ENCODE measurements around the gene CABP4.
A peak's percentile ranks its signal among the peaks of the same experiment; 100 is the strongest.
"Not testable (repeated sequence)": the region's sequence is repeated elsewhere in the genome, so short reads cannot be mapped to it uniquely, and the experiment has no call there.

Gene CABP4

DNA sequence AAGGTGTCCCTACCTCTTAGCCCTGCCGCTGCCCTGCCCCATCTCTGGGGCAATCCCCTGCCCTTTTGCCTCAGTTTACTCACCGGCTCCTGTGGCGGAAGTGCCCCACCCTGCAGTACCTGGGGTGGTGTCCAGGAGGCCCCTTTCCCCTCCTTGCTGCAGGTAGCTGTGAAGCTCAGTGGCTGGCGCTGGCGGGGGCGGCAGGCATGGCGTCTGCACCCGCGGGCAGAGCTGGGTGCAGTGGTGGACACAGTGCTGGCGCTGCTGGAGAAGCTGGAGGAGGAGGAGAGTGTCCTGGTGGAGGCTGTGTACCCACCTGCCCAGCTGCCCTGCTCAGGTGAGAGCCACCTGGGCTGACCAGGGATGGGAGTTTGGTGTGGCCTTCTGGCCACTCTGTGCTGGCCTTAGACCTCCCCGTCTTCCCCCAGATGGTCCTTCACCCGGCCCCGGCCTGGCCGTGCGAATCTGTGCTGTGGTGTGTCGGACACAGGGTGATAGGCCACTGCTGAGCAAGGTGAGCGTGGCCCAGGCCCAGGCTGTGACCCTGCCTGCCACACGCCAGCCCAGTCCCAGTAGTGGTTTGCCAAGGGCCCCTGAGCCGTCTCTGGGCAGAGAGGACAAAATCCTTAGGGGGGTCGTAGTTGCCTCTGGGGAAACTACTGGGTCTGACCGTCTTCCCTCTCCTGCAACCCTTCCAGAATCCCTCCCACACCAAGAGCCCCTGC lies 35.7 kb upstream of the CABP4 start:
- DNase-seq (ENCODE audit: low read depth), result no peak

DNA sequence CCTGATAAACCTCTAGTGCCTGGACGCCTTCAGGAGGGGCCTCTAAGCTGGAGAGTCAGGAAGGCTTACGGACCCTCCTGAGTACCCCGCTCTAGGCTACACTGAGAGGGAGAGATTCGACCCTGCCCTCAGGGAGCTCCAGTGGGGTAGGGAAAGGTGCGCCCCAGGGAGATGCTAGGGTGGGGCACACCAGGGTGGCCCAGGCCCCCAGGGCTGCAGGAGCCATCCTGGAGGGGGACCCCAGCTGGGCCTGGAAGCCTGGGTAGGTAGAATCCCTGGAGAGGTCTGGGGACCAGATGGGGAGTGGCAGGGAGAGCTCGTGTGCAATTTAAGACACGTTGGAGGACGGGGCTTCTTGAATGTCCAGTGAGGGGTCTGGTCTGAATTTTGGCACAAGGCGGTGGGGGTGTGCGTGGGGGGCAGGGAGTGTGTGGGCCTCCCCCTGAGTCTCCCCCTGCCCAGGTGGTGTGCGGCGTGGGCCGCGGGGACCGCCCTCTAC lies 35.0 kb upstream of the CABP4 start:
- DNase-seq (ENCODE audit: low read depth), result no peak

DNA sequence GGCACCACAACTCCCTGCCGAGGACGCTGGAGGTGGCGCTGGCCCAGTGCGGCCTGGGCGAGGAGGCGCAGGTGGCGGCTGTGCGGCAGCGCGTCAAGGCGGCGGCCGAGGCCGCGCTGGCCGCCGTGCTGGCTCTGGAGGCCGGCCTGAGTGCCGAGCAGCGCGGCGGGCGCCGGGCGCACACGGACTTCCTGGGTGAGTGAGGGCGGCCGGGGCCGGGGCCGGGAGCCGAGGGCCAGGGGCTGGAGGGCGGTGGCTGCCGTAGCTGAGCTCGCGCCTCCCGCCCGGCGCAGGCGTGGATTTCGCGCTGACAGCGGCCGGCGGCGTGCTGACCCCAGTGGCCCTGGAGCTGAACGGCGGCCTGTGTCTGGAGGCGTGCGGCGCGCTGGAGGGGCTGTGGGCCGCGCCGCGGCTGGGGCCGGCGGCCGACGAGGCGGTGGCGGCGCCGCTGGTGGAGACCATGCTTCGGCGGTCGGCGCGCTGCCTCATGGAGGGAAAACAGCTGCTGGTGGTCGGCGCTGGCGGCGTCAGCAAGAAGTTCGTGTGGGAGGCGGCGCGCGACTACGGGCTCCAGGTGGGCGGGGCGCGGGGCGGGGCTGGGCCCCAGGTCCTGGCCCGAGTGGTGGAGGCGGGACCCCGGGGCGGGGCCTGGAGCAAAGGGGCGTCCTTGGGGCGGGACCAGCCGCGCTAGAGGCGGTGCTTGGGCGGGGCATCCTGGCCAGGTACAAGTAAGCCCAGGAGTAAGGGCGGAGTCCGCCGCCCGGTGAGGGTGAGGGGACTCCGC lies 34.3 kb upstream of the CABP4 start:
- peak; percentile 90 for DNase-seq (ENCODE audit: low read depth)

DNA sequence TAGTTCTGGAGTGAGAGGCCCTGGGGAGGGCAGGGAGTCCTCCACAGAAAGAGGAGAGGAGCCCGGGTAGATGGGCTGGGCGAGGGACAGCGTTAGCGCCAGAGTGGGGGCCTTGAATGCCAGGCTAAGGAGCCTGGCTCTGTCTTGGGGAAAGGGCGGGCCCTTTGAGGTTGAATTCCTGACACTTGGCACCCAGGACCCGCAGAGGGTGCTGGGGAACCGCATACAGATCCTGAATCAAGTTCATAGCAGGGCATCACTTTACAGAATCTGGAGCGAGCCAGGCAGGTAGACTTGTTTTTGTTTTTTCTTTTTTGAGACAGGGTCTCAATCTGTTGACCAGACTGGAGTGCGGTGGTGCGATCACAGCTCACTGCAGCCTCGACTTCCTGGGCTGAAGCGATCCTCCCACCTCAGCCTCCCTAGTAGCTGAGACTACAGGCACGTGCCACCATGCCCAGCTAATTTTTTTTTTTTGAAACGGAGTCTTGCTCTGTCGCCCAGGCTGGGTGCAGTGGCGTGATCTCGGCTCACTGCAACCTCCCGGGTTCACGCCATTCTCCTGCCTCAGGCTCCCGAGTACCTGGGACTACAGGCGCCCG lies 33.6 kb upstream of the CABP4 start:
- no peak for DNase-seq (ENCODE audit: low read depth)

DNA sequence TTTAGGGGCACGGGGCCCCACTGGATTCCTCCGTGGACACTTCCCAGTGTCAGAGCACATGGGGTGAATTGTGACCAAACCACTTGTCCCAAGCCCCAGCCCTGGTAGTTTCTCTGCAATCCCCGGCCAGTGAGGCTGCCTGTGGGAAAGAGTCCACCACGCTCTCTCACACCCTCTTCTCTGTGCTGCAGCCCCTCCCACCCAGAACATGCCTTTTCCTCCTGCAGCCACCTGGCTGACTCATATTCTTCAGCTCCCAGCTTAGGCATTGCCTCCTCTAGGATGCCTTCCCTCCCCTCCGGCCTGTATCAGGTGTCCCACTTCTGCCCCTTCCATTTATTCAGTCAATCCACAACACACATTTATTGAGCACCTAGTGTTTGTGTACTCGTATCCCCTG lies 32.3 kb upstream of the CABP4 start:
- DNase-seq (ENCODE audit: low read depth), result no peak

DNA sequence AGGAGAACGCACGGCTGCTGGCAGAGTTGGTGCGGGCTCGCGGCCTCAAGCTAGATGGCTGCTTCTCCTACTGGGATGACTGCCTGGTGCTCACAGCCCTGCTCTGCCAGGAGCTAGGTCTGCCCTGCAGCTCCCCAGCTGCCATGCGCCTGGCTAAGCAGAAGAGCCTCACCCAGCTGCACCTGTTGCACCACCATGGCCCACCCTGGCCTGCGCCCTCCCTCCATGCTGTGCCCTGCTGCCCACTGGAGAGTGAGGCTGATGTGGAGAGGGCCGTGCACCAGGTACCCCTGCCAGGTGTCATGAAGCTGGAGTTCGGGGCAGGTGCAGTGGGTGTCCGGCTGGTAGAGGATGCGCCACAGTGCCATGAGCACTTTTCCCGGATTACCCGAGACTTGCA lies 31.7 kb upstream of the CABP4 start:
- no peak for DNase-seq (ENCODE audit: low read depth)

DNA sequence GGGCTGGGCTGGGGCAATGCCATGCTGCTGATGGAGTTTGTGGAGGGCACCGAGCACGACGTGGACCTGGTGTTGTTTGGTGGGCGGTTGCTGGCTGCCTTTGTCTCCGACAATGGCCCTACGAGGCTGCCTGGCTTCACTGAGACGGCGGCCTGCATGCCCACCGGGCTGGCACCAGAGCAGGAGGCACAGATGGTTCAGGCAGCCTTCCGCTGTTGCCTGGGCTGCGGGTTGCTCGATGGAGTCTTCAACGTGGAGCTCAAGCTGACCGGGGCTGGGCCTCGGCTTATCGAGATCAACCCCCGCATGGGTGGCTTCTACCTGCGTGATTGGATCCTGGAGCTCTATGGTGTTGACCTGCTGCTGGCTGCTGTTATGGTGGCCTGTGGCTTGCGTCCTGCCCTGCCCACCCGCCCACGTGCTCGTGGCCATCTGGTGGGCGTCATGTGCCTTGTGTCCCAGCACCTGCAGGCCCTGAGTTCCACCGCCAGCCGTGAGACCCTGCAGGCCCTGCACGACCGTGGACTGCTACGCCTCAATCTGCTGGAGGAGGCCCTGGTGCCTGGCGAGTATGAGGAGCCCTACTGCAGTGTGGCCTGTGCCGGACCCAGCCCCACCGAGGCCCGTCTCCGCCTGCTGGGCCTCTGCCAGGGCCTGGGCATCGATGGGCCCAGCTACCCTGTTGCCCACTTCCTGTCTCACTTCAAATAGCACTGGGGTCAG lies 31.1 kb upstream of the CABP4 start:
- no peak for DNase-seq (ENCODE audit: low read depth)

DNA sequence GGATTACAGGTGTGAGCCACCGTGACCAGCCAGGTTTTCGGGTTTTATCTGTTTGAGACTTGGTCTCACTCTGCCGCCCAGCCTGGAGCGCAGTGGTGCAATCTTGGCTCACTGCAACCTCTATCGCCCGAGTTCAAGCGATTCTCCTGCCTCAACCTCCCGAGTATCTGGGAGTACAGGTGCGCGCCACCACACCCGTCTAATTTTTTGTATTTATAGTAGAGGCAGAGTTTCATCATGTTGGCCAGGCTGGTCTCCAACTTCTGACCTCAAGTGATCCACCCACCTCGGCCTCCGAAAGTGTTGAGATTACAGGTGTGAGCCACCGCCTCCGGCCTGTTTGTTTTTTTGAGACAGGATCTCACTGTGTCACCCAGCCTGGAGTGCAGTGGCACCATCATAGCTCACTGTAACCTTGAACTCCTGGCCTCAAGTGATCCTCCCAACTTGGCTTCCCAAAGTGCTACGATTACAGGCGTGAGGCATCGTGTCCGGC lies 27.7 kb upstream of the CABP4 start:
- not testable (repeated sequence) for DNase-seq (ENCODE audit: low read depth)

DNA sequence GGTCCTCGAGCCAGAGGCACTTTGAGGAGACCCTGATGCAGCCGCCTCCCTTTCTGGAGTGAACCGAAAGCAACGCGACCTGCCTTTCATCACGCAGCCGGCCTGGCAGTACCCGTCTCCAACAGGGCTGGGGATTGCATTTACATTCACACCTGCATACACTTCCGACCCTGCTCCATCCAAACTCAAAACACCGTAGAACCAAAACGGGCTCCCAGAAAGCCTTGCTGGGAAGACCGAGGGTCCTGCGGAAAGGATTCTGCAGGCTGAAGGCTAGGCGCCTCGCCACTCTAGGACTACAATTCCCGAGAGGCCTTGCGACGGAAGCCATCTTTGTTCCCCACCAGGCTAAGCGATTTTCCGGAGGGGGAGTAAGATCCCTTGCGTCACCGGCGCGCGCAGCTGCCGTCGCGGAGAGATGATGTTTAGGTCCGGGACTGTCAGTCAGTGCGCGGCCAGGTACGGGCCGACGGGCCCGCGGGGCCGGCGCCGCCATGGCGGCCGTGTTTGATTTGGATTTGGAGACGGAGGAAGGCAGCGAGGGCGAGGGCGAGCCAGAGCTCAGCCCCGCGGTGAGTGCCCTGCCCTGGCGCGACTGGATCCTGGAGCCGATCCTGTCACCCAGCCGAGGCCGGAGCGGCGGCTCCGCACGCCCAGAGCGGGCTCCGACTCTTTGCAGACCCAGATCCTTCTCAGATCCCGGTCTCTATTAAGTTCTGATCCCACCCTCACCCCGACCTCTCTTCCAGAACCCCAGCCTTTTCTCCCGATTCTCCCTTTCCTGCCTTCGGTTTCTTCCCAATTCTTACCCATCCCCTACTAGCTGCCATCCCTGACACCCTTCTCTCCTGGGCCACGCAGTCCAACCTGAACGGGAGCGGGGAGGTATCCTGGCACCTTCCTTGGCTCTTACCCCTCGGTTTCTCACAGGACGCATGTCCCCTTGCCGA lies 26.8 kb upstream of the CABP4 start, which contains the start of gene RPS6KB2:
TSS of gene RPS6KB2 (plus strand) at position 443 of the 950 bp plus-strand sequence. CDS start at position 495, 52 bp downstream.
- DNase-seq (ENCODE audit: low read depth), result peak; percentile 98

DNA sequence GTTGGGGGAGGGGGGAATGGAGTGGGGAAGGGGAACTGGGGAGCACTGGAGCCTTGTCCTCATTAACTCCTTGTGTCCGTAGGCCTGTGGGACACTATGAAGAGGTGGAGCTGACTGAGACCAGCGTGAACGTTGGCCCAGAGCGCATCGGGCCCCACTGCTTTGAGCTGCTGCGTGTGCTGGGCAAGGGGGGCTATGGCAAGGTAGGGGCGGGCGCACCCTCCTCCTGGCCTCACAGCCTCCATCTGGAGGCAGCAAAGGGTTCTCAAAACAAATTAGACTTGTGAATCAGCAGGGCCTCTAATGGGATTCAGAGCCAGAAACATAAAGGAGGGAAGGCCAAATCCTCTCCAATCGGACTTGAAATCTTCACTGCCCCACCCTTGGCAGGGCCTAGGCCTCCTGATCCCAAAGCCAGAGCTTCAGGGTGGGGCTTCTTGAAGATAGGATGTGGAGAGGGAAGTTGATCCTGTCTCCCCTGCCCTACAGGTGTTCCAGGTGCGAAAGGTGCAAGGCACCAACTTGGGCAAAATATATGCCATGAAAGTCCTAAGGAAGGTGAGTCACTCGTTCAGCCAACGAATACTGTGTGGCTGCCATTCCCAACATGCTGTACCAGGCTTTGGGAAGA lies 26.0 kb upstream of the CABP4 start:
- DNase-seq (ENCODE audit: low read depth), result no peak

DNA sequence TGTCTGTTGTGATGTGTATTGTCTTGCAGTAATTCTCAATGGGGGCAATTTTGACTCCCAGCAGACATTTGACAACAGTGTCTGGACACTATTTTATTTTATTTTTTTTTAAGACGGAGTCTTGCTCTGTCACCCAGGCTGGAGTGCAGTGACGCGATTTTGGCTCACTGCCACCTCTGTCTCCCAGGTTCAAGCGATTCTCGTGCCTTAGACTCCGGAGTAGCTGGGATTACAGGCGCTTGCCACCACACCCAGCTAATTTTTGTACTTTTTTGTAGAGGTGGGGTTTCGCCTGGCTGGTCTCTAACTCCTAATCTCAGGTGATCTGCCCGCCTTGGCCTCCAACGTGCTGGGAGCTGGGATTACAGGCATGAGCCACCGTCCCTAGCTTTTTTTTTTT lies 25.4 kb upstream of the CABP4 start:
- no peak for DNase-seq (ENCODE audit: low read depth)

DNA sequence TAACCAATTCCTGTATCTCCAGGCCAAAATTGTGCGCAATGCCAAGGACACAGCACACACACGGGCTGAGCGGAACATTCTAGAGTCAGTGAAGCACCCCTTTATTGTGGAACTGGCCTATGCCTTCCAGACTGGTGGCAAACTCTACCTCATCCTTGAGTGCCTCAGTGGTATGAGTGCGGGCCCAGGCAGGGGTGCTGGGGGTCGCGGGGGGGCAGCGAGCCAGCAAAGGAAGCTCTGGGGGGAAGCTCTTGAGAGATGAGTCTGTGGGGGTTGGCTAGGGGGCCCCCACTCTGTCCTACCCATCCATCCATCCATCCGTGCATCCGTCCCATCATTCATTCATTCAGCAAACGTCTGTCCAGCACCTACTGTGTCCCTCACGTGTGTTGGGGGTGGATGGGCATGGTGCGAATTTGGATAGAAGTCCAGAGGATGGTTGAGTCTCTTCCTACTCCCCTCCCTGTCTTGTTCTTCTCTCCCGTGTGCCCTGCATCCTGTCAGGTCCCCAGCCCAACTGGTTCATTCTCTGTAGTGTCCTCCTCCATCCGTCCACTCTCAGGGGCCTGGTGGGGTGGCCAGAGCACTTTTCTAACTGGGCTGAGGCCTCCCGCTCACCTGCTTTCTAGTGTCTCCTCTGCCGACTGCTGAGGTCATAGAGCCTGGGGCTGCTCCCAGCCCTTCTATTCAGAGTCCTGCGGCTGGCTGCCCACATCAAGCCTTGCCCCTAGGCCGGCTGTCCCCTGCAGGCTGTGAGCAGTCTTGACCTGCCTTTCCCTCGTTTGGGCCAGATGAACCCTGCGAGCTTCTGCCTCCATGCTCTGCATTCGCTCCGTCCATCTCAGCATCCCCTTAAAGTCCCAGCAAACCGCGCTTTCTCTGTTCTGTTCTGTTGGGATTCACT lies 23.6 kb upstream of the CABP4 start:
- DNase-seq (ENCODE audit: low read depth), result no peak

DNA sequence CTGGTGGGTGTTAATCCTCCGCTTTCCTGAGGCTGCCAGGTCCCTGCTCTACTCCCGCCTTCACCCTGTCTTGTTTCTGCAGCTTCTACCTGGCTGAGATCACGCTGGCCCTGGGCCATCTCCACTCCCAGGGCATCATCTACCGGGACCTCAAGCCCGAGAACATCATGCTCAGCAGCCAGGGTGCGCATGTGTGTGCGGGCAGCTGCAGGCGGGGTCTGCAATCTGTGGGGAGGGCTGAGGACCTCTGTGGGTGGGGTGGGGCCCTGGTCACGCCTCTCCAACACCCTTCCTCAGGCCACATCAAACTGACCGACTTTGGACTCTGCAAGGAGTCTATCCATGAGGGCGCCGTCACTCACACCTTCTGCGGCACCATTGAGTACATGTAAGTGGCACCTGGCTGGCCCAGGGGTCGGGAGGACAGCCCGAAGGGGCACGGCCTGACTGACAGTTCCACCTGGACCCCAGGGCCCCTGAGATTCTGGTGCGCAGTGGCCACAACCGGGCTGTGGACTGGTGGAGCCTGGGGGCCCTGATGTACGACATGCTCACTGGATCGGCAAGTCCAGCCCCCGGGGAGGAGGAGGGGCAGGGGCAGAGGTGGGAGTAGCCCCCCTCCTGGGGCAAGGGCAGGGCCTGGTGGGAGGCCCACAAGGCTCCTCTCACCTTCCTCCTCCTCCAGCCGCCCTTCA lies 22.4 kb upstream of the CABP4 start:
- DNase-seq (ENCODE audit: low read depth), result no peak

DNA sequence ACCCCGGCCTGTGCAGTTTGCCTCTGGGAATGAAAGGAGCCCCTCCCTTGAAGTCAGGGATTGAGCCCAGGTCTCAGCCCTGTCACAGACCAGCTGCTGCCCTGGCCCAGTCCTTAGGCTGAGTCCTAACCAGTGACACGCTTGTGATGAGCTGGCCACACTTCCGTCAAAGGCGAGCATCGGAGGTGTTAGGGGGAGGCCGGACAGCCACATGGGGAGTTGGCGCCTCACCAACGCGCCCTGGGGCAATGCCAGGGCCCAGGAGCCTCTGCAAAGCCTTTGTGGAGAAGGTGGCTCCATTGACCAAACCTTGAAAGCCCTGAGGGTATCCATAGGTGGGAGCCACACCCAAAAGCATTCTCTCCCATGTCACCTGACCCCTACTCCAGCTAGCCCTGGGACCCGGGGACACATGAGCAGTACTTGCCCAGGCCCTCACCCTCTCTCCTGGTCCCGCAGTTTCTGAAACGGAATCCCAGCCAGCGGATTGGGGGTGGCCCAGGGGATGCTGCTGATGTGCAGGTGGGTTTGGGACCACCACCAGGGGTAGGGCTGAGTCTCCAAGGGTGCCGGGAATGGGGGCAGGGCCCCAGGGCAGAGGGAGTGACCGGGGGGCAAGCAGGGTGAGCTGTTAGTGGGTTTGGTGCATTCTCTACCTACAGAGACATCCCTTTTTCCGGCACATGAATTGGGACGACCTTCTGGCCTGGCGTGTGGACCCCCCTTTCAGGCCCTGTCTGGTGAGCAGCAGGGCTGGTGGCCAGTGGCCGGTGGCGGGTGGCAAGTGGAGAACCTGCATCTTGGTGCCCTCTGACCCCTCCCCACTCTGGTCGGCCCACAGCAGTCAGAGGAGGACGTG lies 21.4 kb upstream of the CABP4 start:
- no peak for DNase-seq (ENCODE audit: low read depth)

DNA sequence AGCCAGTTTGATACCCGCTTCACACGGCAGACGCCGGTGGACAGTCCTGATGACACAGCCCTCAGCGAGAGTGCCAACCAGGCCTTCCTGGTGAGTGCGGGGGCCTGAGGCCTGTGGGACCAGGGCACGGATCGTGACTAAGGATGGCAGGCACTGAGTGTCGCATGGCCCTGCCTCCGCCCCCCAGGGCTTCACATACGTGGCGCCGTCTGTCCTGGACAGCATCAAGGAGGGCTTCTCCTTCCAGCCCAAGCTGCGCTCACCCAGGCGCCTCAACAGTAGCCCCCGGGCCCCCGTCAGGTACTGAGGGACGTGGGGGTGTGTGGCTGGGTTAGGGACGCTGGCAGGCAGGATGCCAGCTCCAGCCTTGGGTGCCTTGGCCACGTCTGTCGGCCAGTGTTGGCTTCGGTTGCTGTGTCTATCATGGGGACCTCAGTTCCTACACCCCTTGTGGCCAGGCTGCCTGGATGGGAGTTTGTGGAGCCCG lies 20.7 kb upstream of the CABP4 start:
- DNase-seq (ENCODE audit: low read depth), result no peak

DNA sequence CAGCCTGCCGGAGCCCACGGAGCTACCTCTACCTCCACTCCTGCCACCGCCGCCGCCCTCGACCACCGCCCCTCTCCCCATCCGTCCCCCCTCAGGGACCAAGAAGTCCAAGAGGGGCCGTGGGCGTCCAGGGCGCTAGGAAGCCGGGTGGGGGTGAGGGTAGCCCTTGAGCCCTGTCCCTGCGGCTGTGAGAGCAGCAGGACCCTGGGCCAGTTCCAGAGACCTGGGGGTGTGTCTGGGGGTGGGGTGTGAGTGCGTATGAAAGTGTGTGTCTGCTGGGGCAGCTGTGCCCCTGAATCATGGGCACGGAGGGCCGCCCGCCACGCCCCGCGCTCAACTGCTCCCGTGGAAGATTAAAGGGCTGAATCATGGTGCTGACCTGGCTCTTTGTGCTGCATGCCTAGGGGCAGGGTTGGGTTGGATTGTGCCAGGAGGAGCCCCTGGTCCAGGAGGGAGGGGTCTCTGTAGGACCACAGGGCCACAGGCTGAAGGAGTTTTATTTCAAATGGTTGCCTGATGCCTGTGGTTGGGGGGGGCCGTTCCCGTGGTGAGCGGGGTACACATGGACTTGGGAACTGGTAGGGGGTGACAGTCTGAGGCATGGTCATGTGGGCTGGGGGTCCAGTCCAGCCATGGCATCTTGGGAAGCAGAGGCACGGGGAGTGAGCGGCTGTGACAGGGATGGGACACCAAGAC lies 20.0 kb upstream of the CABP4 start:
- no peak for DNase-seq (ENCODE audit: low read depth)

Data from CMK (cell line).